Measurements from ENCODE around the gene KRTAP4-1. TPM values are rescaled to one million over a fixed set of nuclear protein-coding genes. Genes with fewer than 3 reads are reported as not detected.

Gene KRTAP4-1
- total RNA-seq, result not detected in 2 replicates

DNA sequence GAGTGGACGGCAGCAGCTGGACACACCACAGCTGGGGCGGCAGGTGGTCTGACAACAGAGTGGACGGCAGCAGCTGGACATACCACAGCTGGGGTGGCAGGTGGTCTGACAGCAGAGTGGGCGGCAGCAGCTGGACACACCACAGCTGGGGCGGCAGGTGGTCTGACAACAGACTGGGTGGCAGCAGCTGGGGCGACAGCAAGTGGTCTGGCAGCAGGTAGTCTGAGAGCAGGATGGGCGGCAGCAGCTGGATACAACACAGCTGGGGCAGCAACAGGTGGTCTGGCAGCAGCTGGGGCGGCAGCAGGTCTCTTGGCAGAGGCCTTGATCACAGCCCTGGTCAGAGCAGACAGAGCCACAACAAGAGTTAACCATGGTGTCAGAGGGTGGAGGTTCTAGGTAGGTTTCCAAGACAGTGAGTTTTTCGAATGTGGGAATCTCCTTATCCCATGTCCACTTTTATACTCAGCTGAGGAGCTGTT lies at the start of gene KRTAP4-1:
Gene KRTAP4-1 (minus strand): TSS at position 432 of the 482 bp plus-strand sequence. CDS start 57 bp downstream, at position 375.

DNA sequence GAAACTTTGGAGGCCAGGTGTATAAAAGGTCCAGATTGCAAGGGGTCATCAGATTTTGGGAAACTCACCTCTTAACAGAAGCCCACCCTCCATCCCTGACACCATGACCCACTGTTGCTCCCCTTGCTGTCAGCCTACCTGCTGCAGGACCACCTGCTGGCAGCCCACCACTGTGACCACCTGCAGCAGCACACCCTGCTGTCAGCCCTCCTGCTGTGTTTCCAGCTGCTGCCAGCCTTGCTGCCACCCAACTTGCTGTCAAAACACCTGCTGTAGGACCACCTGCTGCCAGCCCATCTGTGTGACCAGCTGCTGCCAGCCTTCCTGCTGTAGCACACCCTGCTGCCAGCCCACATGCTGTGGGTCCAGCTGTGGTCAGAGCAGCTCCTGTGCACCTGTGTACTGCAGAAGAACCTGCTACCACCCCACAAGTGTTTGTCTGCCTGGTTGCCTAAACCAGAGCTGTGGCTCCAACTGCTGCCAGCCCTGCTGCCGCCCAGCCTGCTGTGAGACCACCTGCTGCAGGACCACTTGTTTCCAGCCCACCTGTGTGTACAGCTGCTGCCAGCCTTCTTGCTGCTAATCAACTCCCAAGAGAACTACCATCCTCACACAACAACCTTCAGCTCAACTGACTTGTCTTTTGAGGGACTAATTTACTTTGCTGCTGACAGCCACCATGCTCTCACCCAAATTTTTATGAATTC lies 47.8 kb upstream of the KRTAP4-1 start, which contains the start of gene KRTAP9-3:
Gene KRTAP9-3 (plus strand): TSS at position 51 of the 707 bp plus-strand sequence. CDS start 53 bp downstream, at position 104.

DNA sequence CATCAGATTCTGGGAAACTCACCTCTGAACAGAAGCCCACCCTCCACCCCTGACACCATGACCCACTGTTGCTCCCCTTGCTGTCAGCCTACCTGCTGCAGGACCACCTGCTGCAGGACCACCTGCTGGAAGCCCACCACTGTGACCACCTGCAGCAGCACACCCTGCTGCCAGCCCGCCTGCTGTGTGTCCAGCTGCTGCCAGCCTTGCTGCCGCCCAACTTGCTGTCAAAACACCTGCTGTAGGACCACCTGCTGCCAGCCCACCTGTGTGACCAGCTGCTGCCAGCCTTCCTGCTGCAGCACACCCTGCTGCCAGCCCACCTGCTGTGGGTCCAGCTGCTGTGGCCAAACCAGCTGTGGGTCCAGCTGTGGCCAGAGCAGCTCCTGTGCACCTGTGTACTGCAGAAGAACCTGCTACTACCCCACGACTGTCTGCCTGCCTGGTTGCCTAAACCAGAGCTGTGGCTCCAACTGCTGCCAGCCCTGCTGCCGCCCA lies 41.9 kb upstream of the KRTAP4-1 start, which contains the start of gene KRTAP9-2:
Gene KRTAP9-2 (plus strand): TSS at position 51 of the 498 bp plus-strand sequence. CDS start 7 bp downstream, at position 58.

DNA sequence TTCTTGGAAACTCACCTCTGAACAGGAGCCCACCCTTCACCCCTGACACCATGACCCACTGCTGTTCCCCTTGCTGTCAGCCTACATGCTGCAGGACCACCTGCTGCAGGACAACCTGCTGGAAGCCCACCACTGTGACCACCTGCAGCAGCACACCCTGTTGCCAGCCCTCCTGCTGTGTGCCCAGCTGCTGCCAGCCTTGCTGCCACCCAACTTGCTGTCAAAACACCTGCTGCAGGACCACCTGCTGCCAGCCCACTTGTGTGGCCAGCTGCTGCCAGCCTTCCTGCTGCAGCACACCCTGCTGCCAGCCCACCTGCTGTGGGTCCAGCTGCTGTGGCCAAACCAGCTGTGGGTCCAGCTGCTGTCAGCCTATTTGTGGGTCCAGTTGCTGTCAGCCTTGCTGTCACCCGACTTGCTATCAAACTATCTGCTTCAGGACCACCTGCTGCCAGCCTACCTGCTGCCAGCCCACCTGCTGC lies 5.2 kb upstream of the KRTAP4-1 start, which contains the start of gene KRTAP9-1:
Gene KRTAP9-1 (plus strand): TSS at position 51 of the 482 bp plus-strand sequence. CDS start 0 bp downstream, at position 51.

DNA sequence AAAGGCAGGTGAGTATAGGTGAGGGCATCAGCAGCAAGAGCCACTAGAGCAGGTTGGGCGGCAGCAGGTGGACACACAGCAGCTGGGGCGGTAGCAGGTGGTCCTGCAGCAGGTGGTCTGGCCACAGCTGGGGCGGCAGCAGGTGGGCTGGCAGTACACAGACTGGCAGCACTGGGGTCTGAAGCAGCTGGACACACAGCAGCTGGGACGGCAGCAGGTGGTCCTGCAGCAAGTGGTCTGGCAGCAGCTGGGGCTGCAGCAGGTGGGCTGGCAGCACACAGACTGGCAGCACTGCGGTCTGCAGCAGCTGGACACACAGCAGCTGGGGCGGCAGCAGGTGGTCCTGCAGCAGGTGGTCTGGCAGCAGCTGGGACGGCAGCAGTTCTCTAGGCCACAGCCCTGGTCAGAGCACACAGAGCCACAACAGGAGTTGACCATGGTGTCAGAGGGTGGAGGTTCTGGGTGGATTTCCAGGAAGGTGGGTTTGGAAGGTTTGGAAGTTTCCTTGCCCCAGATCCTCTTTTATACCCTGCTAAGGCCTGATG lies 6.9 kb downstream of the KRTAP4-1 start, which contains the start of gene KRTAP4-2:
Gene KRTAP4-2 (minus strand): TSS at position 495 of the 545 bp plus-strand sequence. CDS start 57 bp downstream, at position 438.

DNA sequence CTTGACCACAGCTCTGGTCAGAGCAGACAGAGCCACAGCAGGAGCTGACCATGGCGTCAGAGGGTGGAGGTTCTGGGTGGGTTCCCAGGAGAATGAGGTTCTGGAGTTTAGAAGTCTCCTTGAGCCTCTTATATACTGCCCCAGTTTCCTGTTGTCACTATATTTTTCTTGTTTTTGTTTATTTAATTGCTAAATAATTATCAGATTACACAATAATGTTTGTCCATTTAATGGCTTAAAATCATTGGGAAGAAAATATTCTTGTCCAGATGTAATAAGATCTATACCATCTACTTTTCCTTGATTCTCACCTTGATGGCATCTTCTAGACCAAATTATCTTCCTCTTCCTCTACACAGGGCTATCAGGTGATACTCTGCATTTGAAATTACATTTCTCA lies 16.6 kb downstream of the KRTAP4-1 start, which contains the start of gene KRTAP4-3:
Gene KRTAP4-3 (minus strand): TSS at position 101 of the 400 bp plus-strand sequence. CDS start 49 bp downstream, at position 52.

DNA sequence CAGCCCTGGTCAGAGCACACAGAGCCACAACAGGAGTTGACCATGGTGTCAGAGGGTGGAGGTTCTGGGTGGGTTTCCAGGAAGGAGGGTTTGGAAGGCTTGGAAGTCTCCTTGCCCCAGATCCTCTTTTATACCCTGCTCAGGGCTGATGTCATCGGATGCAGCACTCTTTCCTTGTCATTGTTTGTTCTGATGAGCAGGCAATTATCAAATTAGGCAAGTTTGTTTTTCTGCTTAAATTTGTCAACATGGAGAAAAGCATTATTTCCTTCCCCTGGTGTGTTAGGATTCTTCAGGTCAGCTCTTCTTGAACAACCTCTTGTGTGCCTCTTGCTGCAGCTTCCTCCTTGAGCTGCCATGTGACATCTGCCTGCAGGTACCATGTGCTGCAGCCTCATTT lies 24.1 kb downstream of the KRTAP4-1 start, which contains the start of gene KRTAP4-4:
Gene KRTAP4-4 (minus strand): TSS at position 101 of the 400 bp plus-strand sequence. CDS start 57 bp downstream, at position 44.

DNA sequence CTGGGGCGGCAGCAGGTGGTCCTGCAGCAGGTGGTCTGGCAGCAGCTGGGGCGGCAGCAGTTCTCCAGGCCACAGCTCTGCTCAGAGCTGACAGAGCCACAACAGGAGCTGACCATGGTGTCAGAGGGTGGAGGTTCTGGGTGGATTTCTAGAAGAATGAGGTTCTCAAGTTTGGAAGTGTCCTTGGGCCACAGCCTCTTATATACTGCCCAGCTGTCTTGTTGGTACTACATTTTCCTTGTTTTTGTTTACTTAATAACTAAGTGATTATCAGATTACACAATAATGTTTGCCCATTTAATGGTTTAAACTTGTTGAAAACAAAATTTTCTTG lies 35.1 kb downstream of the KRTAP4-1 start, which contains the start of gene KRTAP4-5:
Gene KRTAP4-5 (minus strand): TSS at position 174 of the 334 bp plus-strand sequence. CDS start 58 bp downstream, at position 116.

DNA sequence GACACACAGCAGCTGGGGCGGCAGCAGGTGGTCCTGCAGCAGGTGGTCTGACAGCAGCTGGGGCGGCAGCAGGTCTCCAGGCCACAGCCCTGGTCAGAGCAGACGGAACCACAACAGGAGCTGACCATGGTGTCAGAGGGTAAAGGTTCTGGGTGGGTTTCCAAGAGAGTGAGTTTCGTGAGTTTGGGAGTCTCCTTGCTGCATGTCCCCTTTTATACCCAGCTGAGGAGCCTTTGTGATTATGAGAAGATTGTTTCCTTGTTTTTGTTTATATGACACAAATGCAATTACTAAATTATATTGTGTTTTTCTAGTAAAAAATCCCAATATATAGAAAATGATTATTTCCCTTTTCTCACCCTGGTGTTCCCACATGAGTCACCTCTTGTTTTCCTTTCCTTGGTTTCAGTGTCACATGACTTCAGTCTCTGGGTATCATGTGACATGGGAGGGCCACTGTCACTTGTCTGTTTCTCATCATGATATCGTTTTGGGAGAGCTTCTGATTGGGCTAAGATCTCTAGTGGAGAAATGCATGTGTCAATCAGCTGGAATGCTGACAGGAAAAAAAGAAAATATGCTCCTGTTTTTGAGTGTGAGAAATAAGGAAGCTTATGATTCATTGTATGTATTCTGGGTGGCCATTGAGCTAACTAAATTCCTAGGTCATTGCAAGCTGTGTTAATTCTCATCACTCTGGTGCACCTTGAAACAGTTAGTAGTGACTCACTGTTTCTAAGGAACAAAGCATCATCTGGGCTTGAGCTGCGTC lies 44.2 kb downstream of the KRTAP4-1 start, which contains the start of gene KRTAP4-6:
Gene KRTAP4-6 (minus strand): TSS at position 185 of the 772 bp plus-strand sequence. CDS start 57 bp downstream, at position 128.

Small RNAs within 50 kb of the gene (small RNA-seq; reads per million reads assigned to genes)
- gene KRTAP4-17P, result not detected

Other genes with a start within 250 kb of the KRTAP4-1 start
- 0.16 and 0.85 TPM in 2 replicates for gene KRT23, start 247.3 kb downstream of the KRTAP4-1 start, total RNA-seq
- not detected in 2 replicates for gene KRT39, start 218.0 kb downstream of the KRTAP4-1 start, total RNA-seq
- gene KRT40, start 200.6 kb downstream of the KRTAP4-1 start, total RNA-seq, result not detected in 2 replicates
- not detected in 2 replicates for gene KRTAP3-3, start 190.7 kb downstream of the KRTAP4-1 start, total RNA-seq
- not detected in 2 replicates for gene KRTAP3-2, start 185.0 kb downstream of the KRTAP4-1 start, total RNA-seq
- gene KRTAP3-1, start 175.8 kb downstream of the KRTAP4-1 start, total RNA-seq, result not detected in 2 replicates
- gene KRTAP1-5, start 157.7 kb downstream of the KRTAP4-1 start, total RNA-seq, result 1.5 and 6.0 TPM in 2 replicates
- gene KRTAP1-4, start 154.7 kb downstream of the KRTAP4-1 start, total RNA-seq, result not detected in 2 replicates
- not detected in 2 replicates for gene KRTAP1-3, start 150.0 kb downstream of the KRTAP4-1 start, total RNA-seq
- gene KRTAP1-1, start 143.5 kb downstream of the KRTAP4-1 start, total RNA-seq, result not detected in 2 replicates
- not detected in 2 replicates for gene KRTAP2-1, start 137.6 kb downstream of the KRTAP4-1 start, total RNA-seq
- gene KRTAP2-2, start 129.7 kb downstream of the KRTAP4-1 start, total RNA-seq, result not detected in 2 replicates
- gene KRTAP2-3, start 124.8 kb downstream of the KRTAP4-1 start, total RNA-seq, result not detected in 2 replicates
- gene KRTAP2-4, start 119.0 kb downstream of the KRTAP4-1 start, total RNA-seq, result not detected in 2 replicates
- not detected in 2 replicates for gene KRTAP4-7, start 100.8 kb downstream of the KRTAP4-1 start, total RNA-seq
- gene KRTAP4-8, start 86.8 kb downstream of the KRTAP4-1 start, total RNA-seq, result not detected in 2 replicates
- gene KRTAP4-16, start 82.7 kb downstream of the KRTAP4-1 start, total RNA-seq, result not detected in 2 replicates
- gene KRTAP4-9, start 79.5 kb downstream of the KRTAP4-1 start, total RNA-seq, result not detected in 2 replicates
- gene KRTAP4-11, start 66.5 kb downstream of the KRTAP4-1 start, total RNA-seq, result not detected in 2 replicates
- not detected in 2 replicates for gene KRTAP4-12, start 60.7 kb downstream of the KRTAP4-1 start, total RNA-seq
- gene KRTAP4-6, start 44.4 kb downstream of the KRTAP4-1 start, total RNA-seq, result not detected in 2 replicates
- gene KRTAP4-5, start 35.1 kb downstream of the KRTAP4-1 start, total RNA-seq, result not detected in 2 replicates
- not detected in 2 replicates for gene KRTAP4-4, start 24.2 kb downstream of the KRTAP4-1 start, total RNA-seq
- gene KRTAP4-3, start 16.7 kb downstream of the KRTAP4-1 start, total RNA-seq, result not detected in 2 replicates
- not detected in 2 replicates for gene KRTAP4-2, start 6.7 kb downstream of the KRTAP4-1 start, total RNA-seq
- not detected in 2 replicates for gene KRTAP9-1, start 5.0 kb upstream of the KRTAP4-1 start, total RNA-seq
- gene KRTAP9-2, start 41.7 kb upstream of the KRTAP4-1 start, total RNA-seq, result not detected in 2 replicates
- not detected in 2 replicates for gene KRTAP9-3, start 47.5 kb upstream of the KRTAP4-1 start, total RNA-seq
- gene KRTAP9-8, start 53.1 kb upstream of the KRTAP4-1 start, total RNA-seq, result not detected in 2 replicates
- gene KRTAP9-4, start 64.8 kb upstream of the KRTAP4-1 start, total RNA-seq, result not detected in 2 replicates
- gene KRTAP9-9, start 70.5 kb upstream of the KRTAP4-1 start, total RNA-seq, result not detected in 2 replicates
- not detected in 2 replicates for gene KRTAP9-6, start 80.5 kb upstream of the KRTAP4-1 start, total RNA-seq
- gene KRTAP9-7, start 90.8 kb upstream of the KRTAP4-1 start, total RNA-seq, result not detected in 2 replicates
- not detected in 2 replicates for gene KRTAP29-1, start 117.9 kb upstream of the KRTAP4-1 start, total RNA-seq
- not detected in 2 replicates for gene KRTAP16-1, start 124.4 kb upstream of the KRTAP4-1 start, total RNA-seq
- not detected in 2 replicates for gene KRTAP17-1, start 130.8 kb upstream of the KRTAP4-1 start, total RNA-seq
- gene KRT33A, start 165.9 kb upstream of the KRTAP4-1 start, total RNA-seq, result not detected in 2 replicates
- not detected in 2 replicates for gene KRT33B, start 184.9 kb upstream of the KRTAP4-1 start, total RNA-seq
- 0.16 TPM in 1 of 2 replicates, not detected in the other for gene KRT34, start 197.4 kb upstream of the KRTAP4-1 start, total RNA-seq
- not detected in 2 replicates for gene KRT31, start 212.7 kb upstream of the KRTAP4-1 start, total RNA-seq
- not detected in 2 replicates for gene KRT37, start 239.7 kb upstream of the KRTAP4-1 start, total RNA-seq